Mesenchymal stem cell (in vitro differentiated cells and primary cell): ENCODE data around the gene DGKD.

Experiments
- DNase-seq: peaks from one replicate; pipeline ENCODE4 v3.0.0-alpha.2; 2013
- H2AFZ ChIP-seq: one replicate; pipeline ENCODE4 v1.6.1; 2013; ENCODE audit warnings: low read depth, mild to moderate bottlenecking, control low read depth, inconsistent platforms, low read length, moderate library complexity
- H2AK5ac ChIP-seq: 2 replicates; pipeline ENCODE4 v1.6.1; 2013; ENCODE audit warnings: low read length, moderate library complexity, mild to moderate bottlenecking, inconsistent platforms; ENCODE audit not compliant: severe bottlenecking
- H2BK120ac ChIP-seq: one replicate; pipeline ENCODE4 v1.6.1; 2013; ENCODE audit warnings: low read depth, mild to moderate bottlenecking, inconsistent platforms, low read length, moderate library complexity
- H2BK12ac ChIP-seq, 2 experiments: one replicate each; pipeline ENCODE4 v1.6.1; 2013; ENCODE audit warnings: inconsistent platforms in 2 of 2, low read length in 2 of 2, mild to moderate bottlenecking in 2 of 2, moderate library complexity in 2 of 2, control low read depth in 1 of 2
- H2BK15ac ChIP-seq: one replicate; pipeline ENCODE4 v1.6.1; 2013; ENCODE audit warnings: mild to moderate bottlenecking, low read depth, inconsistent platforms; ENCODE audit not compliant: poor library complexity, severe bottlenecking
- H2BK5ac ChIP-seq: 2 replicates; pipeline ENCODE4 v1.6.1; 2013; ENCODE audit warnings: low read depth, mild to moderate bottlenecking, low read length, control low read depth, inconsistent platforms; ENCODE audit not compliant: poor library complexity, severe bottlenecking
- H3K14ac ChIP-seq, 2 experiments: one replicate each; pipeline ENCODE4 v1.6.1; 2013; ENCODE audit warnings: inconsistent platforms in 2 of 2, low read length in 2 of 2, control low read depth in 1 of 2, mild to moderate bottlenecking in 1 of 2, moderate library complexity in 1 of 2
- H3K18ac ChIP-seq, 2 experiments: one replicate each; pipeline ENCODE4 v1.6.1; 2013; ENCODE audit warnings: inconsistent platforms in 2 of 2, low read length in 2 of 2, control low read depth in 1 of 2, low read depth in 1 of 2, mild to moderate bottlenecking in 1 of 2
- H3K23ac ChIP-seq, 2 experiments: one replicate each; pipeline ENCODE4 v1.6.1; 2013; ENCODE audit warnings: inconsistent platforms in 2 of 2, low read length in 2 of 2, mild to moderate bottlenecking in 2 of 2, moderate library complexity in 2 of 2, control low read depth in 1 of 2
- H3K27ac ChIP-seq: 2 replicates; pipeline ENCODE4 v1.5.1; 2013; ENCODE audit warnings: mild to moderate bottlenecking, moderate library complexity, low read length, control low read depth, inconsistent platforms; ENCODE audit not compliant: poor library complexity, severe bottlenecking
- H3K27me3 ChIP-seq, 2 experiments: 2 replicates each; pipeline versions ENCODE4 v1.6.1 to v1.7.0; 2013; ENCODE audit warnings: low read length in 2 of 2, mild to moderate bottlenecking in 2 of 2, moderate library complexity in 2 of 2, control low read depth in 1 of 2, inconsistent platforms in 1 of 2; ENCODE audit not compliant: control insufficient read depth in 1 of 2, insufficient read depth in 1 of 2
- H3K36me3 ChIP-seq, 2 experiments: 2 replicates each; pipeline versions ENCODE4 v1.6.1 to v1.7.0; 2013; ENCODE audit warnings: low read length in 2 of 2, control low read depth in 1 of 2, inconsistent platforms in 1 of 2, low read depth in 1 of 2, mild to moderate bottlenecking in 1 of 2; ENCODE audit not compliant: insufficient read depth in 2 of 2, control insufficient read depth in 1 of 2
- H3K4ac ChIP-seq, 2 experiments: one replicate each; pipeline ENCODE4 v1.6.1; 2013; ENCODE audit warnings: inconsistent platforms in 2 of 2, low read length in 2 of 2, mild to moderate bottlenecking in 2 of 2, moderate library complexity in 2 of 2, control low read depth in 1 of 2, low read depth in 1 of 2
- H3K4me1 ChIP-seq: 2 replicates; pipeline ENCODE4 v1.6.1; 2013; ENCODE audit warnings: low read depth, low read length, control low read depth; ENCODE audit not compliant: control insufficient read depth, insufficient read depth
- H3K4me2 ChIP-seq: 2 replicates; pipeline ENCODE4 v1.6.1; 2013; ENCODE audit warnings: low read length, mild to moderate bottlenecking, inconsistent platforms; ENCODE audit not compliant: poor library complexity, severe bottlenecking
- H3K4me3 ChIP-seq, 2 experiments: 2 replicates each; pipeline versions ENCODE4 v1.5.1 to v1.7.0; 2013; ENCODE audit warnings: low read length in 2 of 2, mild to moderate bottlenecking in 2 of 2, control low read depth in 1 of 2, low read depth in 1 of 2; ENCODE audit not compliant: insufficient read depth in 1 of 2
- H3K79me1 ChIP-seq: replicated peaks from 2 replicates; pipeline ENCODE4 v1.6.1; 2013; ENCODE audit warnings: mild to moderate bottlenecking, control low read depth, low read length, inconsistent platforms; ENCODE audit not compliant: poor library complexity, severe bottlenecking
- H3K9ac ChIP-seq: 2 replicates; pipeline ENCODE4 v1.7.0; 2013; ENCODE audit warnings: mild to moderate bottlenecking, low read length, moderate library complexity
- H3K9me3 ChIP-seq: 2 replicates; pipeline ENCODE4 v1.7.0; 2013; ENCODE audit warnings: mild to moderate bottlenecking, low read length; ENCODE audit not compliant: control insufficient read depth
- H4K8ac ChIP-seq: one replicate; pipeline ENCODE4 v1.6.1; 2013; ENCODE audit warnings: inconsistent platforms, mild to moderate bottlenecking, low read length, moderate library complexity
- H4K91ac ChIP-seq: one replicate; pipeline ENCODE4 v1.6.1; 2013; ENCODE audit warnings: mild to moderate bottlenecking, low read length, inconsistent platforms
- WGBS: methylation state at CpG from one replicate; pipeline ENCODE4 v1.1.7; 2013; ENCODE audit warnings: mixed read lengths; 5-methylcytosine and 5-hydroxymethylcytosine counted together

Gene DGKD

GRCh38 chr2:233445152-233445830 is 91.0 kb downstream of the DGKD start:
- no peak overlapping the region for H2AFZ ChIP-seq
- H3K27me3 ChIP-seq, result no peaks in the 10 kb centered on the region
- no peak overlapping the region for H2BK12ac ChIP-seq
- H3K9me3 ChIP-seq, result no peaks in the 10 kb centered on the region
- H3K4me2 ChIP-seq, result no peak overlapping the region
- no peak overlapping the region for H3K4ac ChIP-seq
- H3K36me3 ChIP-seq, result peaks cover 10 to 63% of the 10 kb centered on the region in 2 experiments
- H3K4me3 ChIP-seq, result no peak overlapping the region
- no peak overlapping the region for H2AK5ac ChIP-seq
- peaks cover 4% of the 10 kb centered on the region for H3K4me1 ChIP-seq
- H3K18ac ChIP-seq, result no peak overlapping the region
- H3K14ac ChIP-seq, result no peak overlapping the region
- no peak for DNase-seq
- no peak overlapping the region for H2BK15ac ChIP-seq
- 97% methylated on average over 18 of the region's 18 CpGs for WGBS
- no peak overlapping the region for H3K27ac ChIP-seq
- no peak overlapping the region for H3K9ac ChIP-seq
- H4K91ac ChIP-seq, result no peak overlapping the region
- no peak overlapping the region for H2BK120ac ChIP-seq
- peaks cover 1% of the 10 kb centered on the region for H3K79me1 ChIP-seq
- no peak overlapping the region for H3K23ac ChIP-seq
- H2BK5ac ChIP-seq, result no peak overlapping the region
- H4K8ac ChIP-seq, result no peak overlapping the region

- Histone ChIP-seq H2AFZ (no peak overlapping the region), H3K4me1 (peaks cover 4% of the 10 kb centered on the region), H2BK120ac (no peak overlapping the region), H3K14ac (no peak overlapping the region), H2BK5ac (no peak overlapping the region), H2BK15ac (no peak overlapping the region), H3K9ac (no peak overlapping the region), H2BK12ac (no peak overlapping the region), H2AK5ac (no peak overlapping the region), H3K36me3 (peaks cover 10 to 64% of the 10 kb centered on the region in 2 experiments), H3K4me2 (no peak overlapping the region), H3K18ac (no peak overlapping the region), H3K27me3 (no peaks in the 10 kb centered on the region), H3K27ac (no peak overlapping the region), H3K23ac (no peak overlapping the region), H4K8ac (no peak overlapping the region), H3K4me3 (no peak overlapping the region), H3K79me1 (peaks cover 1% of the 10 kb centered on the region), H4K91ac (no peak overlapping the region), H3K4ac (no peak overlapping the region), H3K9me3 (no peaks in the 10 kb centered on the region)
- WGBS, result 95% methylated on average over 1 of the region's 1 CpG
- DNase-seq, result no peak
Measured at GRCh38 chr2:233446121-233446520, 91.8 kb downstream of the DGKD start.

DNA sequence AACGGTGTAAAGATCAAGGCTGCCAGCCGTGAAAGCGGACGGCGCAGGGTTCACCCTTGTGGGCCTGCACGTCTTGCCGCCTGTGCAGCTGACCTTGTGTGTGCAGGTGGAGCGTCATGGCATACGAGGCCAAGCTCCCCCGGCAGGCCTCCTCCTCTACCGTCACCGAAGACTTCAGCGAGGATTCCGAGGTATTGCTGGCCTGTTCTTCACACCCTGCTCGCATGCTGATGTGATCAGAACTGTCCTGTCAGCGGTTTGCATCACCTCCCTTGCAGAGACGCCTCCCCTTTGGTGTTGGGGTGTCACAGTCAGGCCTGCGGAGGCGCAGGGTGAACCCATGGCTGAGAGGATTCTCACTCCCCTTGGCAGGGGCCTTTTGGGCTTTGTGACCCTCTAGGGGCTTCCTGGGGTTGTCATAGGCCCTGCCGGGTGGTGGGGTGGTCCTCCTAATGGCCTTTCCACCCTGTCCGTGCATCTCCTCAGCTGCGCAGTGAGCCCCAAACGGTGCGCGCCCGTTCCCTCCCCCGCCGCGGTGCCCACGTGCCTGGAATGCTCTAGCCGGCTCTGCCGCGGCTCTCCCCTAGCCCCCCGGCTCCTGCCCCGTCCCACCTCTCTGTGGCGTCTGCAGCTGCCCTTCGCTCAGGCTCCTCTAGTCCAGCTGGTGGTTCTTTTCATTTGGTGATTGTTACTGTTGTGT is 92.5 kb downstream of the DGKD start:
- no peak overlapping the region for H3K18ac ChIP-seq

GRCh38 chr2:233447506-233448219 is 93.4 kb downstream of the DGKD start:
- DNase-seq, result no peak
- Histone ChIP-seq H3K36me3 (peaks cover 23 to 69% of the 10 kb centered on the region in 2 experiments), H2AFZ (no peak overlapping the region), H2BK120ac (no peak overlapping the region), H3K4me1 (peaks cover 4% of the 10 kb centered on the region), H3K27me3 (no peaks in the 10 kb centered on the region), H3K23ac (no peak overlapping the region), H3K9ac (no peak overlapping the region), H2AK5ac (no peak overlapping the region), H3K4me2 (no peak overlapping the region), H4K8ac (no peak overlapping the region), H3K79me1 (peaks cover 1% of the 10 kb centered on the region), H3K27ac (no peak overlapping the region), H2BK5ac (no peak overlapping the region), H4K91ac (no peak overlapping the region), H2BK15ac (no peak overlapping the region), H3K14ac (no peak overlapping the region), H3K18ac (no peak overlapping the region), H3K4me3 (no peak overlapping the region), H2BK12ac (no peak overlapping the region), H3K9me3 (no peaks in the 10 kb centered on the region), H3K4ac (no peak overlapping the region)
- 95% methylated on average over 15 of the region's 15 CpGs for WGBS

More for the DNA sequence above, 92.5 kb downstream of the DGKD start:
- Histone ChIP-seq H3K27me3 (no peaks in the 10 kb centered on the region), H3K4me3 (no peak overlapping the region), H3K9ac (no peak overlapping the region), H2BK120ac (no peak overlapping the region), H2BK5ac (no peak overlapping the region), H3K4ac (no peak overlapping the region), H3K27ac (no peak overlapping the region), H3K14ac (no peak overlapping the region), H4K91ac (no peak overlapping the region), H4K8ac (no peak overlapping the region), H3K4me2 (no peak overlapping the region), H2AK5ac (no peak overlapping the region), H3K23ac (no peak overlapping the region), H2BK15ac (no peak overlapping the region), H3K79me1 (peaks cover 1% of the 10 kb centered on the region), H3K36me3 (peaks cover 14 to 61% of the 10 kb centered on the region in 2 experiments), H2BK12ac (no peak overlapping the region), H2AFZ (no peak overlapping the region), H3K9me3 (no peaks in the 10 kb centered on the region), H3K4me1 (peaks cover 4% of the 10 kb centered on the region)
- WGBS, result 97% methylated on average over 37 of the region's 37 CpGs
- DNase-seq, result no peak
